ENCODE results near the gene TMEM126A.

The TMEM126A gene

GRCh38 chr11:85627332-85627997, 20.3 kb upstream of the TMEM126A start, which contains the start of gene DLG2:
DLG2 (minus strand) TSS chr11:85627344.
- no peaks in the 10 kb centered on the region for H3K27me3 ChIP-seq (replicated peaks; ENCODE audit: insufficient read depth, low read length)
- TF ChIP-seq EZH2phosphoT487 (IDR thresholded peaks at IDR 0.05; ENCODE audit: low read length) (no peak), CTCF (IDR thresholded peaks at IDR 0.05; ENCODE audit: low read length) (no peak), EZH2 (optimal IDR thresholded peaks at IDR 0.05; ENCODE audit: low read depth, low read length) (no peak)
- H3K4me1 ChIP-seq (ENCODE audit: low read length) = peaks cover 5% of the 10 kb centered on the region; the same call in 1 of the 2 replicates
- H3K79me2 ChIP-seq (ENCODE audit: low read length) = peaks cover 39% of the 10 kb centered on the region
- H3K36me3 ChIP-seq (replicated peaks; ENCODE audit: insufficient read depth, low read length) = no peaks in the 10 kb centered on the region
- H3K9me2 ChIP-seq (replicated peaks; ENCODE audit: insufficient read depth, low read length) = no peaks in the 10 kb centered on the region
- peak within 1 kb of the TSS; percentile 2; the same call in 1 of the 2 replicates for H3K27ac ChIP-seq (ENCODE audit: low read length)
- H3F3A ChIP-seq (ENCODE audit: insufficient read depth, low read length) = peaks cover 13% of the 10 kb centered on the region
- H3K9me3 ChIP-seq (replicated peaks; ENCODE audit: insufficient read depth, low read length) = no peaks in the 10 kb centered on the region
- peak within 1 kb of the TSS; percentile 24; the same call in 1 of the 2 replicates for H3K9ac ChIP-seq (ENCODE audit: low read length)
- H3K4me2 ChIP-seq (ENCODE audit: low read depth, low read length) = peak within 1 kb of the TSS; percentile 90
- peak within 1 kb of the TSS; percentile 91 for H3K4me3 ChIP-seq (ENCODE audit: low read length)
- DNase-seq = peak; percentile 34
- H2AFZ ChIP-seq (ENCODE audit: low read length) = peak within 1 kb of the TSS; percentile 79
- H4K20me1 ChIP-seq (ENCODE audit: insufficient read depth, low read length) = no peaks in the 10 kb centered on the region

- peaks cover 13% of the 10 kb centered on the region for H3F3A ChIP-seq (ENCODE audit: insufficient read depth, low read length)
- peak within 1 kb of the TSS; percentile 91 for H3K4me3 ChIP-seq (ENCODE audit: low read length)
- H2AFZ ChIP-seq (ENCODE audit: low read length) = peak within 1 kb of the TSS; percentile 89
- TF ChIP-seq EZH2 (optimal IDR thresholded peaks at IDR 0.05; ENCODE audit: low read depth, low read length) (no peak), CTCF (IDR thresholded peaks at IDR 0.05; ENCODE audit: low read length) (no peak), EZH2phosphoT487 (IDR thresholded peaks at IDR 0.05; ENCODE audit: low read length) (no peak)
- H3K36me3 ChIP-seq (replicated peaks; ENCODE audit: insufficient read depth, low read length) = no peaks in the 10 kb centered on the region
- peaks cover 39% of the 10 kb centered on the region for H3K79me2 ChIP-seq (ENCODE audit: low read length)
- H3K9me2 ChIP-seq (replicated peaks; ENCODE audit: insufficient read depth, low read length) = no peaks in the 10 kb centered on the region
- peak within 1 kb of the TSS; percentile 10; the same call in 1 of the 2 replicates for H3K27ac ChIP-seq (ENCODE audit: low read length)
- DNase-seq = peak; percentile 98
- peak within 1 kb of the TSS; percentile 66 for H3K9ac ChIP-seq (ENCODE audit: low read length)
- no peaks in the 10 kb centered on the region for H3K9me3 ChIP-seq (replicated peaks; ENCODE audit: insufficient read depth, low read length)
- H3K27me3 ChIP-seq (replicated peaks; ENCODE audit: insufficient read depth, low read length) = no peaks in the 10 kb centered on the region
- H3K4me2 ChIP-seq (ENCODE audit: low read depth, low read length) = peak within 1 kb of the TSS; percentile 90
- peaks cover 5% of the 10 kb centered on the region; the same call in 1 of the 2 replicates for H3K4me1 ChIP-seq (ENCODE audit: low read length)
- no peaks in the 10 kb centered on the region for H4K20me1 ChIP-seq (ENCODE audit: insufficient read depth, low read length)
These were observed 19.6 kb upstream of the TMEM126A start, which contains the start of gene TMEM126B for GRCh38 chr11:85627998-85628770. TMEM126B (plus strand) TSS chr11:85628593; CDS start chr11:85628608, 15 bp downstream.

GRCh38 chr11:85628771-85629341, 18.9 kb upstream of the TMEM126A start:
- Histone ChIP-seq H2AFZ (ENCODE audit: low read length) (peak overlapping the region; percentile 89), H4K20me1 (ENCODE audit: insufficient read depth, low read length) (no peaks in the 10 kb centered on the region), H3K9me2 (replicated peaks; ENCODE audit: insufficient read depth, low read length) (no peaks in the 10 kb centered on the region), H3K4me1 (ENCODE audit: low read length) (peaks cover 5% of the 10 kb centered on the region; the same call in 1 of the 2 replicates), H3F3A (ENCODE audit: insufficient read depth, low read length) (peaks cover 13% of the 10 kb centered on the region), H3K9ac (ENCODE audit: low read length) (peak overlapping the region; percentile 66), H3K27ac (ENCODE audit: low read length) (peak overlapping the region; percentile 10; the same call in 1 of the 2 replicates), H3K4me2 (ENCODE audit: low read depth, low read length) (peak overlapping the region; percentile 80), H3K27me3 (replicated peaks; ENCODE audit: insufficient read depth, low read length) (no peaks in the 10 kb centered on the region), H3K9me3 (replicated peaks; ENCODE audit: insufficient read depth, low read length) (no peaks in the 10 kb centered on the region), H3K36me3 (replicated peaks; ENCODE audit: insufficient read depth, low read length) (0 out of 2 replicates have a peak, but pooled peaks cover under 1% of the 10 kb centered on the region), H3K79me2 (ENCODE audit: low read length) (peaks cover 39% of the 10 kb centered on the region), H3K4me3 (ENCODE audit: low read length) (peak overlapping the region; percentile 91)
- TF ChIP-seq EZH2 (optimal IDR thresholded peaks at IDR 0.05; ENCODE audit: low read depth, low read length) (no peak), CTCF (IDR thresholded peaks at IDR 0.05; ENCODE audit: low read length) (no peak), EZH2phosphoT487 (IDR thresholded peaks at IDR 0.05; ENCODE audit: low read length) (no peak)
- DNase-seq = no peak

All from MM.1S (cell line).